Right lobe of liver (tissue), 6 donors: ENCODE measurements around the gene LUC7L2. TPM values are rescaled to one million over a fixed set of nuclear protein-coding genes. Genes with fewer than 3 reads are reported as not detected.
"Not testable (repeated sequence)": the region's sequence is repeated elsewhere in the genome, so short reads cannot be mapped to it uniquely, and the experiment has no call there.

Source experiments
- ATAC-seq, 4 donors: fragments of 200-7000 bp; cut with Tn5 transposase; one replicate each; pipeline ENCODE4 v1.9.1; 2020; ENCODE audit warnings: mild to moderate bottlenecking in 4 of 4, moderate library complexity in 4 of 4
- DNase-seq, 3 donors: peaks; one replicate each; pipeline ENCODE4 v3.0.0-alpha.2; 2020
- H3K27ac ChIP-seq, 3 donors: fragments of 200-600 bp; one replicate each; pipeline ENCODE4 v1.8.0; 2022
- H3K27me3 ChIP-seq, 2 donors: fragments of 200-600 bp; one replicate each; pipeline ENCODE4 v1.8.0; 2022
- H3K36me3 ChIP-seq, 4 donors: fragments of 200-600 bp; sonication (generic) in 1 of 4; one replicate each; pipeline versions ENCODE4 v1.5.1 to v1.8.0; 2017 to 2022; ENCODE audit warnings: control low read depth in 1 of 4
- H3K4me1 ChIP-seq, 4 donors: fragments of 200-600 bp; sonication (generic) in 1 of 4; one replicate each; pipeline versions ENCODE4 v1.5.1 to v1.8.0; 2017 to 2022; ENCODE audit warnings: control low read depth in 1 of 4
- H3K4me3 ChIP-seq, 3 donors: fragments of 200-600 bp; one replicate each; pipeline ENCODE4 v1.8.0; 2022
- H3K9me3 ChIP-seq, 4 donors: fragments of 200-600 bp; sonication (generic) in 1 of 4; one replicate each; pipeline versions ENCODE4 v1.5.1 to v1.8.0; 2017 to 2022; ENCODE audit warnings: control low read depth in 1 of 4
- POLR2A ChIP-seq: fragments of 450-650 bp; IDR thresholded peaks from one replicate; pipeline ENCODE4 v1.6.1; 2017; ENCODE audit warnings: antibody characterized with exemption, mild to moderate bottlenecking
- WGBS: methylation state at CpG from one replicate; pipeline ENCODE4 v1.1.6; 2018; ENCODE audit warnings: low coverage, low lambda C conversion rate; ENCODE audit not compliant: insufficient coverage; ENCODE audit errors: missing lambda C conversion rate; 5-methylcytosine and 5-hydroxymethylcytosine counted together
- intact Hi-C, 2 donors: fragments of 100-400 bp; cut with DNase I; formaldehyde crosslinking; loops; one replicate each; pipeline versions ENCODE4 v1.11.2 to v1.14.1; 2022
- total RNA-seq, 6 experiments: library from RNA; depleted of rRNA in 2 of 6; stranded (reverse); fragments of >200 nt in 2 of 6; fragmentation: NEBNext Ultra II Directional in 3 of 6; extraction: Animal tissue kit (Norgen Biotek cat#: 25700) in 3 of 6; gene quantifications; one replicate each; pipeline versions ENCODE4 v1.1.0 to v1.2.4, GENCODE V29; 2016 to 2023
- TF ChIP-seq, protein P1 (sequence below), 4 donors: fragments of 200-600 bp in 3 of 4; fragments of 450-650 bp in 1 of 4; IDR thresholded peaks; one replicate each; pipeline versions ENCODE4 v1.5.1 to v1.8.0; 2016 to 2022; ENCODE audit warnings: antibody characterized with exemption in 4 of 4, mild to moderate bottlenecking in 2 of 4
- donor health status: DM: no; HTN: yes; CAD: no.
- donor health status: DM: no; HTN: no; CAD: no.
- donor health status: DM: no; HTN: no; CAD: no.
- donor health status: DM: no; HTN: yes; CAD: no.
- donor health status: DM: no; HTN: yes; CAD: no.

LUC7L2 gene
- total RNA-seq, 6 experiments from 2014 or later, result 23.2 to 40.0 (median 36.3) TPM

DNA sequence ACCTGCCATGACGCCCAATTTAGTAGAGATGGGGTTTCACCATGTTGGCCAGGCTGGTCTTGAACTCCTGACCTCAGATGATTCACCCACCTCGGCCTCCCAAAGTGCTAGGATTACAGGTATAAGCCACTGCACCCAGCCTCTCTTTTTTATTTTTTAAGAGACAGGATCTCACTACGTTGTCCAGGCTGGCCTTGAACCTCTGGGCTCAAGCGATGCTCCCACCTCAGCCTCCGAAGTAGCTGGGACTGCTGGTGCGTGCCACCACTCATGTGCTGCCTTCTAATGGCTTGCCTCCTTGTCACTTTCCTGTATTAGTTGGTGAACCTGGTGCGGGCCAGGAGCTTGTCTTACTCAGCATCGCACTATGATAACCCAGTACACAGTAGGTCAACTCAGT lies 96.8 kb downstream of the LUC7L2 start:
- no peak for TF ChIP-seq POLR2A
- TF ChIP-seq, protein P1, sequence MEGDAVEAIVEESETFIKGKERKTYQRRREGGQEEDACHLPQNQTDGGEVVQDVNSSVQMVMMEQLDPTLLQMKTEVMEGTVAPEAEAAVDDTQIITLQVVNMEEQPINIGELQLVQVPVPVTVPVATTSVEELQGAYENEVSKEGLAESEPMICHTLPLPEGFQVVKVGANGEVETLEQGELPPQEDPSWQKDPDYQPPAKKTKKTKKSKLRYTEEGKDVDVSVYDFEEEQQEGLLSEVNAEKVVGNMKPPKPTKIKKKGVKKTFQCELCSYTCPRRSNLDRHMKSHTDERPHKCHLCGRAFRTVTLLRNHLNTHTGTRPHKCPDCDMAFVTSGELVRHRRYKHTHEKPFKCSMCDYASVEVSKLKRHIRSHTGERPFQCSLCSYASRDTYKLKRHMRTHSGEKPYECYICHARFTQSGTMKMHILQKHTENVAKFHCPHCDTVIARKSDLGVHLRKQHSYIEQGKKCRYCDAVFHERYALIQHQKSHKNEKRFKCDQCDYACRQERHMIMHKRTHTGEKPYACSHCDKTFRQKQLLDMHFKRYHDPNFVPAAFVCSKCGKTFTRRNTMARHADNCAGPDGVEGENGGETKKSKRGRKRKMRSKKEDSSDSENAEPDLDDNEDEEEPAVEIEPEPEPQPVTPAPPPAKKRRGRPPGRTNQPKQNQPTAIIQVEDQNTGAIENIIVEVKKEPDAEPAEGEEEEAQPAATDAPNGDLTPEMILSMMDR (IDR thresholded peaks at IDR 0.05), result no peak
- no peak for DNase-seq
- WGBS, result 74% methylated on average over 3 of the region's 8 CpGs
- intact Hi-C loops, result no loop called here
- Histone ChIP-seq H3K4me3 (no peak overlapping the region), H3K4me1 (no peaks in the 10 kb centered on the region), H3K27ac (no peak overlapping the region), H3K36me3 (no peaks in the 10 kb centered on the region), H3K9me3 (no peaks in the 10 kb centered on the region), H3K27me3 (no peaks in the 10 kb centered on the region)
- ATAC-seq, result no peak

DNA sequence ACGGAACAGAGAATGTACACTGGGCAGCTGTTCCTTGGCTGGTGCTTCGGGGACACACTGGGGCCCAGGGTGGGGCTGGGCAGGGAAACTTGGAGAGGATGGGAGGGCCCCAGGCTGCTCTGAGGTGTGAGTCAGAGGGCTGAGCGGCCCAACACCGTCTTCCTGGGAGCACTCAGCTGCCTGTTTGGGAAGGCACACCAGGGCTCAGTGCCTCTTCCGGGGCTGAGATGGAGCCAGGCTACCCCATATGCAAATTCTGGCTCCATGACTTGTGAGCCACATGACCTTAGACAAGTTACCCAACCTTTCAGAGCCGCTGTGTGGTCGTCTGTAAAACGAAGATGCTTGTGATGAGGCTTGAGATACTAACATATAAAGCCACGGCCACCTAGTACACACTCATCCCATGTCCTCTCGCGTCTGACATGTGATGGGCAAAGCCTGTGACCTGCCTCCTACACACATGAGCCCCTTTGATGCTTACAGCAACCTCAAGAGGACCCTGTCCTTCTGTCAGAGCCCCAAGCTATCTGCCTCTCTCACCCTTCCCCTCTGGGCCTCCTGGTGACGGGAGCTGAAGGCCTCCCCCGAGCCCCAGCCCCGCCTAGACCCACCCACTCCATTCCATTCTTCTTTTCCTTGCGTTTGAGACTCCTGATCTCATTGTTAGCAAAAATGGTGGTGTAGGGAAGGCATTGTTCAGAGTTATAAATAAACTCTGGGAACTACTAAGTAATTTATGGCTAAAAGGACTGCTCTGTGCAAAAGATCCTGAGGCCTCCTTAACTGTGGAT lies 97.7 kb downstream of the LUC7L2 start:
- H3K9me3 ChIP-seq, result no peaks in the 10 kb centered on the region
- intact Hi-C loops, result no loop called here
- H3K36me3 ChIP-seq, result no peaks in the 10 kb centered on the region
- no peaks in the 10 kb centered on the region for H3K4me1 ChIP-seq
- peak in 2 of 4 donors; percentile 18 to 29 for ATAC-seq
- 58% methylated on average over 7 of the region's 15 CpGs for WGBS
- no peaks in the 10 kb centered on the region for H3K27me3 ChIP-seq
- DNase-seq, result no peak
- no peak overlapping the region for H3K4me3 ChIP-seq
- TF ChIP-seq POLR2A, result no peak
- TF ChIP-seq, protein P1 (IDR thresholded peaks at IDR 0.05), result no peak
- H3K27ac ChIP-seq, result no peak overlapping the region

DNA sequence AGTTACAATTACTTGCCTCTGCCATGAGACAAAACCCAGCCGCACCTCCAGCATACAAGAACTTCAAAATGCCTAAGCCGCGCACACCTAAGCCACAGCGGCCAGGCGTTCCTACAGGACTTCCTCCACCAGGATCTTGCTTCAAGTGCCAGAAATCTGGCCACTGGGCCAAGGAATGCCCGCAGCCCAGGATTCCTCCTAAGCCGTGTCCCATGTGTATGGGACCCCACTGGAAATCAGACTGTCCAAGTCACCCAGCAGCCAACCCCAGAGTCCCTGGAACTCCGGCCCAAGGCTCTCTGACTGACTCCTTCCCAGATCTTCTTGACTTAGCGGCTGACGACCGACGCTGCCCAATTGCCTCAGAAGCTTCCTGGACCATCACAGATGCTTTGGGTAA lies 103.7 kb downstream of the LUC7L2 start:
- ATAC-seq, H3K36me3 ChIP-seq, H3K27ac ChIP-seq, H3K4me3 ChIP-seq, H3K9me3 ChIP-seq, DNase-seq, intact Hi-C loops, H3K27me3 ChIP-seq, H3K4me1 ChIP-seq: not testable (repeated sequence)
- 86% methylated on average over 8 of the region's 12 CpGs for WGBS

DNA sequence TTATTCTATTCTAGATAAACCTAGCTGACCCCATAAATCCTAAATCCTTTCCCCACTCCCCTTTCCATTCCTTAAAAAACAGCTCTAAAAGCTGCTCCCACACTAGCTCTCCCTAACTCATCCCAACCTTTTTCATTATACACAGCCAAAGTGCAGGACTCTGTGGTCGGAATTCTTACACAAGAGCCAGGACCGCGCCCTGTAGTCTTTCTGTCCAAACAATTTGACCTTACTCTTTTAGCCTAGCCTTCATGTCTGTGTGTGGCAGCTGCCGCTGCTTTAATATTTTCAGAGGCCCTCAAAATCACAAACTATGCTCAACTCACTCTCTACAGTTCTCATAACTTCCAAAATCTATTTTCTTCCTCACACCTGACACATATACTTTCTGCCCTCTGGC lies 104.8 kb downstream of the LUC7L2 start:
- H3K36me3 ChIP-seq, H3K27ac ChIP-seq, intact Hi-C loops, H3K9me3 ChIP-seq, DNase-seq, ATAC-seq, H3K4me1 ChIP-seq, H3K4me3 ChIP-seq, H3K27me3 ChIP-seq: not testable (repeated sequence)
- 81% methylated on average over 4 of the region's 4 CpGs for whole genome bisulfite sequencing

DNA sequence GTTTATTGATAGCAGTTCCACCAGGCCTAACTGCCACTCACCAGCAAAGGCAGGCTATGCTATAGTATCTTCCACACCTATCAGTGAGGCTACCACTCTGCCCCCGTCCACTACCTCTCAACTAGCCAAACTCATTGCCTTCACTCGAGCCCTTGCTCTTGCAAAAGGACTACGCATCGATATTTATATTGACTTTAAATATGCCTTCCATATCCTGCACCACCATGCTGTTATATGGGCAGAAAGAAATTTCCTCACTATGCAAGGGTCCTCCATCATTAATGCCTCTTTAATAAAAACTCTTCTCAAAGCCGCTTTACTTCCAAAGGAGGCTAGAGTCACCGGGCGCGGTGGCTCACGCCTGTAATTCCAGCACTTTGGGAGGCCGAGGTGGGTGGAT lies 105.4 kb downstream of the LUC7L2 start:
- H3K4me3 ChIP-seq, H3K27me3 ChIP-seq, ATAC-seq, H3K9me3 ChIP-seq, DNase-seq, H3K4me1 ChIP-seq, intact Hi-C loops, H3K27ac ChIP-seq, H3K36me3 ChIP-seq: not testable (repeated sequence)
- WGBS, result 98% methylated on average over 9 of the region's 10 CpGs

DNA sequence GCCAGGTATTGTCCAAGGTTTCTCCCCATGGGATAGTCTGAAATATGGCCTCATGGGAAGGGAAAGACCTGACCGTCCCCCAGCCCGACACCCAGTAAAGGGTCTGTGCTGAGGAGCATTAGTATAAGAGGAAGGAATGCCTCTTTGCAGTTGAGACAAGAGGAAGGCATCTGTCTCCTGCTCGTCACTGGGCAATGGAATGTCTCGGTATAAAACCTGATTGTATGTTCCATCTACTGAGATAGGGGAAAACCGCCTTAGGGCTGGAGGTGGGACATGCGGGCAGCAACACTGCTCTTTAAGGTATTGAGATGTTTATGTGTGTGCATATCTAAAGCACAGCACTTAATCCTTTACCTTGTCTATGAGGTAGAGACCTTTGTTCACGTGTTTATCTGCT lies 108.0 kb downstream of the LUC7L2 start:
- ATAC-seq, H3K27ac ChIP-seq, H3K36me3 ChIP-seq, H3K4me1 ChIP-seq, H3K27me3 ChIP-seq, H3K9me3 ChIP-seq, intact Hi-C loops, H3K4me3 ChIP-seq, DNase-seq: not testable (repeated sequence)
- 69% methylated on average over 6 of the region's 7 CpGs for WGBS

DNA sequence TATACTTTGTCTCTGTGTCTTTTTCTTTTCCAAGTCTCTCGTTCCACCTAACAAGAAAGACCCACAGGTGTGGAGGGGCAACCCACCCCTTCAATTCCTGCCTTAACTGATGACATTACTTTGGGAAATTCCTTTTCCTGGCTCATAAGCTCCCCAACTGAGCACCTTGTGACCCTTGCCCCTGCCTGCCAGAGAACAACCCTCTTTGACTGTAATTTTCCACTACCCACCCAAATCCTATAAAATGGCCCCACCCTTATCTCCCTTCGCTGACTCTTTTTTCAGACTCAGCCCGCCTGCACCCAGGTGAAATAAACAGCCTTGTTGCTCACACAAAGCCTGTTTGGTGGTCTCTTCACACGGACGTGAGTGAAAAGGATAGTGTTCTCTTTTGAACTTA lies 108.6 kb downstream of the LUC7L2 start:
- ATAC-seq, result not testable (repeated sequence)
- 76% methylated on average over 5 of the region's 5 CpGs for WGBS

More for the DNA sequence above, 108.6 kb downstream of the LUC7L2 start:
- H3K36me3 ChIP-seq, H3K4me1 ChIP-seq, DNase-seq, H3K27ac ChIP-seq, H3K9me3 ChIP-seq, intact Hi-C loops, H3K27me3 ChIP-seq, H3K4me3 ChIP-seq: not testable (repeated sequence)
